Spleen (tissue), 7 donors: ENCODE measurements around the gene SSB.

Experiments
- CTCF ChIP-seq, 11 experiments: fragments of 200-600 bp in 7 of 11; fragments of 450-650 bp in 4 of 11; sonication (generic) in 4 of 11; IDR thresholded peaks in 8 of 11; conservative IDR thresholded peaks in 3 of 11; 1 replicate in 7 of 11; 2 replicates in 4 of 11; pipeline versions ENCODE4 v1.4.0 to v1.8.0; 2016 to 2021; ENCODE audit warnings: antibody characterized with exemption in 11 of 11, inconsistent platforms in 4 of 11, mild to moderate bottlenecking in 1 of 11
- POLR2A ChIP-seq, 3 donors: fragments of 450-650 bp; IDR thresholded peaks; one replicate each; pipeline ENCODE4 v1.5.1; 2017; ENCODE audit warnings: antibody characterized with exemption in 3 of 3, mild to moderate bottlenecking in 1 of 3
- donor health status: DM: no; HTN: no; CAD: no; lungs with moderate emphysema.
- donor health status: DM: no; HTN: no; CAD: no.
- donor health status: DM: no; HTN: no; CAD: no.

DNA sequence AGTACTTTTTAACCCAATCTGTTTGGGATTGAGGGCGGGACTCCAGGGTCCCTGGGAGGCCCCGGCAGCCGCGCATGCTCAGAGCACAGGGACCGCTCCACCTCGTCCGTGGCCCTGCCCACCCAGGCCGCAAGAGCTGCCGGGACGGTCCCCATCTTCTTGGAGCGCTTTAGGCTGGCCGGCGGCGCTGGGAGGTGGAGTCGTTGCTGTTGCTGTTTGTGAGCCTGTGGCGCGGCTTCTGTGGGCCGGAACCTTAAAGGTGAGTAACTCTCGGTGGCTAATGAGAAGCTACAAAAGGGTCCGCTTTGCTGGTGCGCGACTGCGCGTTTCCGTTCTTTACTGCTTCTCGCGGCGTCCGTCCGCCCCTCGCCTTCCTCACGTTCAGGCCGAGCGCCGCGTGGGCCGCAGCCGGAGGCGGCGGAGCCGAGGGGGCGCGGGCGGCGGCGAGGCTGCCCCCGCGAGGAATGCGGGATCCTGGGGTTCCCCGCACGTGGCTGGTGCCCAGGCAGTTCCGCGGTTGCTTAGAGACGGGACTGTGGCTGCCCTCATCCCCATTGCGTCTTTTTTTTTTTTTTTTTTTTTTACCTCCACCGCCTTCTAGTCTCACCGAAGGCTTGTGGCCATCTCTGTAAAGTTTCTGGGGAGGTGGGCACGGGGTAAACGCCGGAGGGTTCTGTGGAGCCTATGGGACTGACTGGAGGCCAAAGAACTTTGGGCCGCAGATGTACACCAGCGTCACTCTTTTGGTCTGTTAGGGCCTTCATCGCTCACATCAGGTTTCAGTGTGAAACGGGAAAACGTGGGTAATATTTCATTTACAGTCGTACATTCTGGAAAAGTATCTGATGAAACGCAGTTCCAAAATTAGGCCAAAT, at the start of gene SSB:
- TF ChIP-seq CTCF (IDR thresholded peaks at IDR 0.05 in 8 of 11, conservative IDR thresholded peaks at IDR 0.05 in 3 of 11) (no peak), POLR2A (IDR thresholded peaks at IDR 0.05) (peak; percentile 15 to 69 (median 34))
